HCT116 (cell line): ENCODE results near the gene POU5F1. TPM values are rescaled to one million over a fixed set of nuclear protein-coding genes. Genes with fewer than 3 reads are reported as not detected.

Experiments used
- ATAC-seq: fragments of 200-7000 bp; cut with Tn5 transposase; 2 replicates; pipeline ENCODE4 v1.9.1; 2020; ENCODE audit warnings: mild to moderate bottlenecking, moderate library complexity
- BruUV-seq: library from RNA; stranded (reverse); fragments of 400-500 nt; replicated peaks from 2 replicates; lab custom pipeline; 2021; lab: Mats Ljungman, UMichigan
- CTCF ChIA-PET: fragments of 300-600 bp; sonication (Branson Sonifier 250); formaldehyde crosslinking; loops from one replicate; lab custom pipeline; 2021; ENCODE audit warnings: antibody characterized with exemption; lab: Charles Lee
- POLR2A ChIA-PET: fragments of 300-600, 350-600 bp; sonication (Branson Sonifier 250); formaldehyde crosslinking; loops from one replicate; lab custom pipeline; 2021; ENCODE audit warnings: antibody characterized with exemption; lab: Charles Lee
- RAD21 ChIA-PET, 2 experiments: fragments of 300-600 bp; sonication (Branson Sonifier 250); formaldehyde crosslinking; loops; one replicate each; lab custom pipeline; 2023; ENCODE audit warnings: low total read pairs in 2 of 2; ENCODE audit not compliant: uncharacterized antibody in 2 of 2, unreplicated experiment in 2 of 2, low non-redundant PET in 1 of 2; lab: Charles Lee
- DNase-seq: peaks from one replicate; pipeline ENCODE4 v3.0.0-alpha.2; 2010; ENCODE audit warnings: low read depth, low spot score
- H2AFZ ChIP-seq: fragments of 200-600 bp; shearing (Covaris generic), sonication (generic); 2 replicates; pipeline ENCODE4 v1.6.1; 2017; ENCODE audit warnings: low read depth, mixed run types, mixed read lengths, antibody characterized with exemption, low read length; ENCODE audit not compliant: poor library complexity, severe bottlenecking
- H3K27ac ChIP-seq: 2 replicates; pipeline ENCODE4 v1.5.1; 2012; ENCODE audit warnings: low read depth, low read length
- H3K27me3 ChIP-seq: fragments of 200-600 bp; sonication (generic); 2 replicates; pipeline ENCODE4 v1.6.1; 2016; ENCODE audit warnings: mixed run types, low read length, mixed read lengths; ENCODE audit not compliant: insufficient read depth
- H3K36me3 ChIP-seq, 2 experiments: fragments of 200-500 bp in 1 of 2; fragments of 200-600 bp in 1 of 2; sonication (Bioruptor generic) in 1 of 2; sonication (generic) in 1 of 2; 2 replicates each; pipeline versions ENCODE4 v1.5.1 to v1.6.1; 2014 to 2016; ENCODE audit warnings: low read length in 2 of 2, inconsistent platforms in 1 of 2, mixed read lengths in 1 of 2, mixed run types in 1 of 2; ENCODE audit not compliant: insufficient read depth in 2 of 2, control insufficient read depth in 1 of 2
- H3K4me1 ChIP-seq, 2 experiments: fragments of 200-600 bp in 1 of 2; sonication (generic) in 1 of 2; 2 replicates each; pipeline versions ENCODE4 v1.5.1 to v1.6.1; 2012 to 2017; ENCODE audit warnings: low read length in 2 of 2, inconsistent platforms in 1 of 2, mild to moderate bottlenecking in 1 of 2, mixed read lengths in 1 of 2, mixed run types in 1 of 2, moderate library complexity in 1 of 2; ENCODE audit not compliant: insufficient read depth in 2 of 2, control insufficient read depth in 1 of 2
- H3K4me2 ChIP-seq: fragments of 200-600 bp; sonication (generic); 2 replicates; pipeline ENCODE4 v1.6.1; 2017; ENCODE audit warnings: mixed run types, low read length, mixed read lengths
- H3K4me3 ChIP-seq, 2 experiments: fragments of 200-600 bp in 1 of 2; sonication (generic) in 1 of 2; replicated peaks in 1 of 2; 2 replicates each; pipeline ENCODE4 v1.5.1; 2011 to 2016; ENCODE audit warnings: low read length in 2 of 2, control low read depth in 1 of 2, low read depth in 1 of 2, mild to moderate bottlenecking in 1 of 2, mixed read lengths in 1 of 2, mixed run types in 1 of 2
- H3K79me2 ChIP-seq: fragments of 200-600 bp; sonication (generic); 2 replicates; pipeline ENCODE4 v1.6.1; 2017; ENCODE audit warnings: mild to moderate bottlenecking, mixed run types, low read length, moderate library complexity, mixed read lengths; ENCODE audit not compliant: insufficient read depth
- H3K9ac ChIP-seq: fragments of 200-600 bp; sonication (generic); 2 replicates; pipeline ENCODE4 v1.6.1; 2016; ENCODE audit warnings: low read length, mixed read lengths
- H3K9me2 ChIP-seq: fragments of 200-600 bp; sonication (generic), shearing (Covaris generic); 2 replicates; pipeline ENCODE4 v1.6.1; 2017; ENCODE audit warnings: mixed run types, mild to moderate bottlenecking, moderate library complexity; ENCODE audit not compliant: insufficient read depth
- H3K9me3 ChIP-seq, 2 experiments: fragments of 200-500 bp in 1 of 2; fragments of 200-600 bp in 1 of 2; sonication (Bioruptor generic) in 1 of 2; sonication (generic) in 1 of 2; 2 replicates each; pipeline ENCODE4 v1.6.1; 2014 to 2017; ENCODE audit warnings: low read length in 2 of 2, mixed read lengths in 2 of 2, inconsistent platforms in 1 of 2, low read depth in 1 of 2, mild to moderate bottlenecking in 1 of 2, mixed run types in 1 of 2, moderate library complexity in 1 of 2; ENCODE audit not compliant: control insufficient read depth in 1 of 2, insufficient read depth in 1 of 2
- H4K20me1 ChIP-seq: fragments of 200-600 bp; sonication (generic), shearing (Covaris generic); 2 replicates; pipeline ENCODE4 v1.6.1; 2017; ENCODE audit warnings: mixed run types, mild to moderate bottlenecking, moderate library complexity; ENCODE audit not compliant: insufficient read depth
- ATF3 ChIP-seq: IDR thresholded peaks from 2 replicates; pipeline ENCODE4 v1.6.1; 2012
- CBX3 ChIP-seq: IDR thresholded peaks from 2 replicates; pipeline ENCODE4 v1.6.1; 2012; ENCODE audit warnings: low read depth
- CTCF ChIP-seq, 3 experiments: fragments of 200-600 bp in 1 of 3; sonication (generic) in 1 of 3; IDR thresholded peaks in 2 of 3; conservative IDR thresholded peaks in 1 of 3; 2 replicates each; pipeline ENCODE4 v1.5.1; 2012 to 2017; ENCODE audit warnings: low read depth in 2 of 3, low read length in 2 of 3, antibody characterized with exemption in 1 of 3, borderline replicate concordance in 1 of 3, control low read depth in 1 of 3, mild to moderate bottlenecking in 1 of 3, mixed read lengths in 1 of 3, mixed run types in 1 of 3, moderate library complexity in 1 of 3; ENCODE audit not compliant: insufficient read depth in 1 of 3
- EGR1 ChIP-seq: IDR thresholded peaks from 2 replicates; pipeline ENCODE4 v1.6.1; 2012; ENCODE audit warnings: low read depth
- ELF1 ChIP-seq: IDR thresholded peaks from 2 replicates; pipeline ENCODE4 v1.6.1; 2012; ENCODE audit warnings: low read depth, borderline replicate concordance
- FOSL1 ChIP-seq: IDR thresholded peaks from 2 replicates; pipeline ENCODE4 v1.6.1; 2012; ENCODE audit warnings: low read depth
- JUND ChIP-seq: IDR thresholded peaks from 2 replicates; pipeline ENCODE4 v1.6.1; 2012
- MAX ChIP-seq: IDR thresholded peaks from 2 replicates; pipeline ENCODE4 v1.6.1; 2012
- POLR2A ChIP-seq: IDR thresholded peaks from 2 replicates; pipeline ENCODE4 v1.7.0; 2011; ENCODE audit warnings: borderline replicate concordance; ENCODE audit not compliant: insufficient read depth, insufficient read length; ENCODE audit errors: extremely low read depth
- RAD21 ChIP-seq: IDR thresholded peaks from 2 replicates; pipeline ENCODE4 v1.6.1; 2012; ENCODE audit warnings: low read depth, mild to moderate bottlenecking
- REST ChIP-seq: IDR thresholded peaks from 2 replicates; pipeline ENCODE4 v1.6.1; 2012; ENCODE audit warnings: low read depth
- SIN3A ChIP-seq: IDR thresholded peaks from 2 replicates; pipeline ENCODE4 v1.6.1; 2012; ENCODE audit warnings: low read depth
- SP1 ChIP-seq: IDR thresholded peaks from 2 replicates; pipeline ENCODE4 v1.6.1; 2012; ENCODE audit warnings: low read depth
- SRF ChIP-seq: IDR thresholded peaks from 2 replicates; pipeline ENCODE4 v1.6.1; 2012; ENCODE audit warnings: low read depth
- TCF7L2 ChIP-seq: IDR thresholded peaks from 2 replicates; pipeline ENCODE4 v1.7.0; 2011; ENCODE audit warnings: borderline replicate concordance, inconsistent platforms; ENCODE audit not compliant: insufficient read depth, insufficient read length; ENCODE audit errors: extremely low read depth
- YY1 ChIP-seq: IDR thresholded peaks from 2 replicates; pipeline ENCODE4 v1.6.1; 2011; ENCODE audit warnings: low read length, low read depth, moderate library complexity, mild to moderate bottlenecking; ENCODE audit not compliant: insufficient replicate concordance; ENCODE audit errors: extremely low read depth
- ZBTB33 ChIP-seq: IDR thresholded peaks from 2 replicates; pipeline ENCODE4 v1.6.1; 2011; ENCODE audit warnings: mild to moderate bottlenecking, low read length, moderate library complexity; ENCODE audit not compliant: insufficient replicate concordance; ENCODE audit errors: extremely low read depth
- intact Hi-C: fragments of 100-400 bp; cut with micrococcal nuclease; formaldehyde crosslinking; loops from 2 replicates; pipeline ENCODE4 v1.10.0; 2022
- total RNA-seq: library from RNA; stranded (reverse); gene quantifications from one replicate; pipeline ENCODE4 v1.2.1, GENCODE V29; 2021; ENCODE audit not compliant: unreplicated experiment

Gene POU5F1
- total RNA-seq, 1 experiment from 2014 or later: 1.9 TPM

GRCh38 chr6:31163922-31164321 lies 6.6 kb downstream of the POU5F1 start:
- no peak overlapping the region for H3K4me3 ChIP-seq
- ATAC-seq: no peak
- H3K9me2 ChIP-seq: no peaks in the 10 kb centered on the region
- peaks cover 3 to 12% of the 10 kb centered on the region in 2 experiments; a peak in 3 of 4 replicates for H3K36me3 ChIP-seq
- ChIA-PET POLR2A (no interaction called here), RAD21 (no interaction called here), CTCF (no interaction called here)
- BruUV-seq: no TSS peak
- H3K27ac ChIP-seq: no peak overlapping the region
- peaks cover 12 to 17% of the 10 kb centered on the region in 2 experiments for H3K4me1 ChIP-seq
- H3K4me2 ChIP-seq: peak overlapping the region; percentile 25; the same call in 1 of the 2 replicates
- no peak overlapping the region for H3K9ac ChIP-seq
- H3K9me3 ChIP-seq: no peaks in the 10 kb centered on the region
- TF ChIP-seq TCF7L2 (no peak), CTCF (IDR thresholded peaks at IDR 0.05 in 2 of 3, conservative IDR thresholded peaks at IDR 0.05 in 1 of 3; ENCODE audit: borderline replicate concordance in 1 of 3, insufficient read depth in 1 of 3, low read depth in 2 of 3, low read length in 2 of 3) (no peak), SIN3A (no peak), FOSL1 (no peak), ELF1 (no peak), RAD21 (no peak), SP1 (no peak), POLR2A (no peak), EGR1 (no peak), MAX (no peak), YY1 (no peak), CBX3 (no peak), SRF (no peak), JUND (no peak), REST (no peak), ATF3 (no peak), ZBTB33 (no peak)
- H3K79me2 ChIP-seq: peaks cover 2% of the 10 kb centered on the region; the same call in 1 of the 2 replicates
- H2AFZ ChIP-seq: no peak overlapping the region
- no peaks in the 10 kb centered on the region for H4K20me1 ChIP-seq
- H3K27me3 ChIP-seq: no peaks in the 10 kb centered on the region
- peak; percentile 13 for DNase-seq
- intact Hi-C loops: no loop called here
